Tibial artery (tissue), 4 donors: ENCODE data around the gene ZNG1B.
"Not testable (repeated sequence)": the region's sequence is repeated elsewhere in the genome, so short reads cannot be mapped to it uniquely, and the experiment has no call there.

Experiments used
- DNase-seq, 2 donors: peaks; one replicate each; pipeline ENCODE4 v3.0.0-alpha.2; 2019
- H3K27ac ChIP-seq, 2 donors: fragments of 200-600 bp; sonication (generic) in 1 of 2; 1 replicate in 1 of 2; 2 replicates in 1 of 2; pipeline ENCODE4 v1.5.1; 2018 to 2019; ENCODE audit warnings: mild to moderate bottlenecking in 1 of 2
- H3K27me3 ChIP-seq, 2 donors: fragments of 200-600 bp; sonication (generic) in 1 of 2; one replicate each; pipeline versions ENCODE4 v1.5.1 to v1.6.0; 2016 to 2019
- H3K36me3 ChIP-seq, 3 donors: fragments of 200-600 bp; sonication (generic) in 2 of 3; one replicate each; pipeline ENCODE4 v1.5.1; 2016 to 2019; ENCODE audit warnings: mild to moderate bottlenecking in 2 of 3
- H3K4me1 ChIP-seq, 4 donors: fragments of 200-600 bp; sonication (generic) in 2 of 4; 1 replicate in 3 of 4; 2 replicates in 1 of 4; pipeline ENCODE4 v1.5.1; 2016 to 2019
- H3K4me3 ChIP-seq, 2 donors: fragments of 200-600 bp; sonication (generic) in 1 of 2; 1 replicate in 1 of 2; 2 replicates in 1 of 2; pipeline ENCODE4 v1.5.1; 2018 to 2019; ENCODE audit warnings: mild to moderate bottlenecking in 2 of 2
- H3K9me3 ChIP-seq, 3 donors: fragments of 200-600 bp; sonication (generic) in 1 of 3; one replicate each; pipeline ENCODE4 v1.5.1; 2016 to 2019
- intact Hi-C: fragments of 100-400 bp; cut with DNase I; formaldehyde crosslinking; loops from one replicate; pipeline ENCODE4 v1.15.0; 2023; ENCODE audit warnings: low total_unique reads

The ZNG1B gene

GRCh38 chr2:113508187-113508586 lies 70.7 kb downstream of the ZNG1B start:
- peaks cover 0 to 29% of the 10 kb centered on the region in 2 donors for H3K27me3 ChIP-seq
- H3K9me3 ChIP-seq, H3K4me3 ChIP-seq, intact Hi-C loops, H3K36me3 ChIP-seq, H3K27ac ChIP-seq, DNase-seq, H3K4me1 ChIP-seq: not testable (repeated sequence)

DNA sequence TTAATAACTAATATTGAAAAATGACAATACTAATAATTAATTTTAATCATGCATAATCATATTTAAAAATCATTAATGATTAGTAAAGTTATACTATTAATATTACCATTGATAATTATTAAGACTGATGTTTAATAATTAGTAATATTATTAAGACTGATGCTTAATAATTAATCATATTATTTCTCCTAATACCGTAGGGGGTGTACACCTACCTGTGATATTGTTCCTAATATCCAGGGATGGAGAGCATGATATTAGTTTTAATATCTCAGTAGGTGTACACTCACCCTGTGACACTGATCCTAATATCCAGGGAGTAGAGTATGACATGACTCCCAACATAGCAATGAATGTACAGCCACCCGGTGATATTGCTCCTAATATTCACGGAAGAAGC lies 73.4 kb downstream of the ZNG1B start:
- peaks cover 0 to 13% of the 10 kb centered on the region in 2 donors for H3K27me3 ChIP-seq
- H3K4me1 ChIP-seq, DNase-seq, intact Hi-C loops, H3K36me3 ChIP-seq, H3K4me3 ChIP-seq, H3K9me3 ChIP-seq, H3K27ac ChIP-seq: not testable (repeated sequence)

- H3K27me3 ChIP-seq, result peaks cover 0 to 13% of the 10 kb centered on the region in 2 donors
- intact Hi-C loops, DNase-seq, H3K4me1 ChIP-seq, H3K36me3 ChIP-seq, H3K9me3 ChIP-seq, H3K27ac ChIP-seq, H3K4me3 ChIP-seq: not testable (repeated sequence)
Observed at GRCh38 chr2:113511859-113512258, 74.4 kb downstream of the ZNG1B start.

- H3K36me3 ChIP-seq, H3K27me3 ChIP-seq, H3K4me1 ChIP-seq, H3K4me3 ChIP-seq, intact Hi-C loops, H3K9me3 ChIP-seq, DNase-seq, H3K27ac ChIP-seq: not testable (repeated sequence)
Observed at GRCh38 chr2:113515457-113515856, 78.0 kb downstream of the ZNG1B start.

DNA sequence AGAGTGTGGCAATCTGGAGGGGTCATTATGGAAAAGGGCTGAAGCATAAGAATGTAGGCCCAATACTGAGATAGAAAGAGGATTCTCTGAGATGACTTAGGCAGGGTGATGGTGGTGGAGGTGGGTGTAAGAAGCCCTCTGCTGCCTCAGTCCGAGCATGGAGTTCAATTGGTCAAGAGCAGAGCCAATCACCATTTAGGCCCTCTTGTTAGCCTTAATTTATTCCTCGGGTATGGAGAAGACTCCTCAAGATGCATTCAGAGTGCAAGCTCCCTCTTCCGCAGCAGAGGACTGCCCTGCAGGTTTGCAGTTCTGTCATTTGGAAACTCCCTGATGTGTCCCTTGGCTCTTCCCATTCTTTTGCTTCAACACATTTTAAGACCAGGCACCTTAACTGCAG lies 78.5 kb downstream of the ZNG1B start:
- H3K4me3 ChIP-seq, intact Hi-C loops, H3K4me1 ChIP-seq, H3K27me3 ChIP-seq, H3K27ac ChIP-seq, DNase-seq, H3K9me3 ChIP-seq, H3K36me3 ChIP-seq: not testable (repeated sequence)

GRCh38 chr2:113517025-113517424 lies 79.5 kb downstream of the ZNG1B start:
- DNase-seq, H3K4me3 ChIP-seq, H3K27me3 ChIP-seq, H3K9me3 ChIP-seq, H3K36me3 ChIP-seq, intact Hi-C loops, H3K4me1 ChIP-seq, H3K27ac ChIP-seq: not testable (repeated sequence)

DNA sequence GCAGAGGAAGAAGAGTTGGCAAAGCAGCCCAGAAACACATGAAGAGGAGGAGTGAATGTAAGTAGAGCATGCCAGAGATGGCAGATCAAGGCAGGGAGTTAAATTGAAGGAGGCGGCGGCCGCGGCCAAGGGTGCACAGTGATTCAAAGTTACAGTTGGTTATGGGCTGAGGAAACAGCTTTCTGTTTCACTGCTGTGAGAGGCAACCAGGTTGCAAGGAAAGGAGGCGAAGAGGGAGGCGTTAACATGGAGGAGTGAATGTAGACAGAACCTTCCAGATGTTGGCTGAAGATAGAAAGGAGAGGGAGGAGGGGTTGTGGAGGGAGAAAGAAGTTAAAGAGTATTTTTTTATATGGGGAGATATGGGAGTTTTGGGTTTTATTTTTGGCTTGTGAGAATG lies 83.3 kb downstream of the ZNG1B start:
- H3K4me3 ChIP-seq, H3K27me3 ChIP-seq, H3K36me3 ChIP-seq, H3K4me1 ChIP-seq, intact Hi-C loops, H3K27ac ChIP-seq, DNase-seq, H3K9me3 ChIP-seq: not testable (repeated sequence)

DNA sequence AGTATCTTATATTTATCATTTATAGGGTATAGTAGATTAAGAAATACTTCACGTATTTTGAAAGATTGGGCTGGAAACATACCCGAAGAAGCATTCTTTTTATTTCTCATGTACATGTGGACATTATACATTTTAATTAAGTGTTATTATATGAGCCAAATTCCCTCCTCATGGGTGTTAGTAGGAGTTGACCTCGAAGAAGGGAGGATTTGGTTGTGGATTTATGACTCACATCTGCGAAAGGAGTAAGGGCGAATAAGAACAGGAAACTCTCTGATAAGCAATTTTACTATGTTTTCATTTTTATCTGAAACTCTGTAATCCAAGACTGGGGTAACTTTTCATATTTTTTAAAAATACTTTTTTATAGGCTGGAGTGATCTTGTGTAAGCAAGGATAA lies 84.0 kb downstream of the ZNG1B start:
- H3K4me1 ChIP-seq, H3K4me3 ChIP-seq, H3K36me3 ChIP-seq, H3K27me3 ChIP-seq, H3K9me3 ChIP-seq, H3K27ac ChIP-seq, DNase-seq, intact Hi-C loops: not testable (repeated sequence)

DNA sequence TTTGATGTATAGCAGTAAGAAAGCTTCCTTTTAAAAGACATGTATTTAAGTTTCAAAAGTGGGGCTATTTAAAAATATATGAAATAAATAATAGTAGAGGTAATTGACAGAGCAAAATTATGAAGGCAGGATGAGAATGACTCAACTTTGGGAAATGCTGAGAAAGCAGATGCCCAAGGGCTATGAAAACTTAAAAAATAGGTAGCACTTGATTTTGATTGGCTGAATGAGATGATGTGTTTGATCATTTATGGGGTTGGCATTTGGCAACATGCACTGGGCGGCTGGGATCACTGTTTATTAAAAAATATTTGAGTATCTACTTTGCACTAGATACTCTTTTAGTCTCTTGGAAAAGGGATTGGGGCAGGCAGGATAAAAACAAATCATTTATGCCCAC lies 87.5 kb downstream of the ZNG1B start:
- H3K36me3 ChIP-seq, H3K9me3 ChIP-seq, intact Hi-C loops: not testable (repeated sequence)

DNA sequence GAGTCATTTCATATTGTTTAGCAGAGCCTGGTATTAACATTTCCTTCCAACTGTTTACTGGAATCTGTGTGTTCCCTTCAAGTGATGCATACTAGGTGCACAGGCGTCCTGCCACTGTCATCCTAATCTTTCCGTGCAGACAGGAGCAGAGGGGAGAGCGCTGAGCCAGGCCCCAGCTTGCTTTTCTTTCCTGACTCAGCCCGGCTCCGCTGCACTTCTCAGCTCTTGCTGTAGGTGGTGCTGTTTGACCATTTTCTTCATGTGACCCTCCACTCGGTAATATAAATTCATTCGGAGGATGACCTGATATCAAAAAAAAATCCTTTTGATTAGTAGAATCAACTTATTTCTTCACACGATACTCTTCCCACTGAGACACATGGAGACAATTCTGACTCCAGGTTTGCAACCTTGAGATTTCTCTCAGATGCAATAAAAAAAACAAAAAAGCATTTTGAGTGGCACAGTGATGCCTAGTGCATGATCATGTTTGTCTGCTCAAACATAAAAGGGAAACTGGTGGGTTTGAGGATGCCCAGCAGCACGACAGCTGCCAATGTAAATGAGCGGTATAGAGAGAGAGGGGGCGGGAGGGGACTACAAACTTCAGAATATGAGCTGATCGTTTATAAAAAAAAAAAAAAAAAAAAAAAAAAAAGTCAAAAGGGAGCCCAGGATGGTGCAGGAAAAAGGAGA lies 90.0 kb downstream of the ZNG1B start:
- not testable (repeated sequence) for H3K4me3 ChIP-seq, H3K4me1 ChIP-seq

More for the DNA sequence above, 87.5 kb downstream of the ZNG1B start:
- H3K4me3 ChIP-seq, H3K27ac ChIP-seq, H3K27me3 ChIP-seq, H3K4me1 ChIP-seq, DNase-seq: not testable (repeated sequence)

DNA sequence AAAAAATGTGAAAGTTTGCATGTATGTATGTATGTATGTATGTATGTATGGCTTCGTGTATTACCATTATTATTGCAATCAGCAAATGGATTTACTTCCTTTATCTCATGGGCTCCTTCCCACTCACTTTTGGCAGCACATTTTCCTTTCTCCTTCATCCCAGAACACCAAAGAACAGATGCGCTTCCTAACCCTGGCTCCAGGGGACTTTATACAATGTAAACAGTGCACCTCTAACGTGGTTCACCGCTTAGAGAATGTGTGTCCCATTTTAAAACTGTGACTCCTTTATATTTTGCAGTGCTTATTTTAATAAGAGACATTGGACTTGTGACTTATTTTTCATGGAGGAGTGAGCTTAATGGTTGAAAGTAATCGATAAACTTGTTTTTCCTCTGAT lies 90.6 kb downstream of the ZNG1B start:
- H3K27ac ChIP-seq, H3K4me3 ChIP-seq, H3K4me1 ChIP-seq, intact Hi-C loops, H3K36me3 ChIP-seq, DNase-seq, H3K9me3 ChIP-seq, H3K27me3 ChIP-seq: not testable (repeated sequence)

More for the DNA sequence above, 90.0 kb downstream of the ZNG1B start:
- H3K9me3 ChIP-seq, H3K27ac ChIP-seq, intact Hi-C loops, H3K27me3 ChIP-seq, H3K36me3 ChIP-seq, DNase-seq: not testable (repeated sequence)

DNA sequence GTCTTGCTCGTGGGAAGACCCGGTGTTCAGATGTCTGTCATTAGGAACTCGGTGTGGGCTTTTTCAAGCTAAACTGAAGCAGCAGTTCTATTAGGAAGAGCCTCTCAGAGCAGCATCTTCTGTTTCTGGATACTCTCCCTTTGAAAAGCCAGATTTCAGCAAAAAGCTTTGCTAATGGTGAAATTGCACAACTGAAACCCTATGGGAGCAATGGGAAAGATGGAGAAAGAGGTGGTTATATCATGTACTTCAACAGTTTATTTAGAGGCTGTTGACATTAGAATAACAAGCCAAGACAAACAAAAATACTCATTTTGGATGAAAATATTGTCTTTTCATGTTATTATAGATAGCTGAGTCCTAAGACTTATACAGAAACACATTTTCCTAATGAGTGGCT lies 91.4 kb downstream of the ZNG1B start:
- H3K27me3 ChIP-seq, DNase-seq, H3K9me3 ChIP-seq, intact Hi-C loops, H3K27ac ChIP-seq, H3K4me3 ChIP-seq, H3K4me1 ChIP-seq, H3K36me3 ChIP-seq: not testable (repeated sequence)

DNA sequence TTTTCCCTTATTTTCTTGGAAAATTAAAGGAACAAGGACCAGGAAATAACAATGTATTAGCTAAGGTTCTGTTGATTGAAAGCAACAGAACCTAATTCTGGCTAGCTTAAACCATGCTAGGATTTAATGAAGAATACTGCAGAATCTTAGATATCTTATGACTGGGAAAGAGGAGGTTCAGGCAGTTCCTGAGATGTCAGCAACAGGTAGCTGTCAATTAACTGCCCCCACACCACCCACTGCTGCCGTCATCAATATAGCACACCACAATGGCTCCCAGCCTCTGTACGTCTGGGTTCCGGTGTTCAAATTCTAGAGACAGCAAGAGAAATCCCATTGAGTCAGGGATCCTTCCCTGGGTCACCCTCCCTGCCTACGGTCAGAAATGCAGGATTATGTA lies 95.5 kb downstream of the ZNG1B start:
- intact Hi-C loops, DNase-seq, H3K36me3 ChIP-seq, H3K27me3 ChIP-seq, H3K9me3 ChIP-seq, H3K4me1 ChIP-seq, H3K4me3 ChIP-seq, H3K27ac ChIP-seq: not testable (repeated sequence)

DNA sequence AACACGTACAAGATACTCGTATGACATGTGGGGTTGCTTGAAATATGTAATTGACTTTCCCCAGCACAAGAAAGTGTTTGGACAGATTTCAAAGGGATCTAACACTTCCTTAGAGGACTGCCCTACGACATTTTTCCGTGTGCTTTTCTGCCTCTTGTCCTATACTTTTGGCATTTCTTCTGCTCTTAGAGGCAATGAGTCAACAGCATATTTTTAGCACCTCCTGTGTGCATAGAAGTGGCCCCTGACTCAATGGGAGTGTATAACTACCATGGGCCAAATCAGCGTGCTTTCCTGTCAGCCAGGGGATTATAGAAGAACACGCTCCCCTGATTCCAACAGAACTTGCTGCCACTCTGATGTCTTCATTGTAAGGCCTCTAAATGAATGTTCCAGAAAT lies 99.1 kb downstream of the ZNG1B start:
- intact Hi-C loops, H3K4me1 ChIP-seq, H3K4me3 ChIP-seq, H3K9me3 ChIP-seq, H3K27ac ChIP-seq, H3K36me3 ChIP-seq, H3K27me3 ChIP-seq, DNase-seq: not testable (repeated sequence)

DNA sequence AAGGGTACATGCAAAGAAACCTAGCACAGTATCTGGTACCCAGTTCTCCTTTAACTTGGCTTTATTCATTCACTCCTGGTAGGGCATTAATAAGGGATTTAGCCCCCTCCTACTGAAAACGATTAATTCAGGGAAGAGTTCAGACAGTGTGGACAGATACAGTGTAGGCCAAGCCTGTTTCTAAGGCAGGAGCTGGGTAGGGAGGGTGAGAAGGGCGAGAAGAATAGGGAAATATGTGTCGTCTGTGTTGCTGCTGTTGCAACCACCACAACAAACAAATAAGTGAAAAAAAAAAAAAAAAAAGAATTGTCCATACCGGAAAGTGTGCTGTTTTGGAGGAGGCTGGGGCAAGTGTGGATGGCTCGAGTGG lies 103.3 kb downstream of the ZNG1B start:
- H3K4me1 ChIP-seq, H3K9me3 ChIP-seq, H3K27me3 ChIP-seq, DNase-seq, H3K27ac ChIP-seq, H3K4me3 ChIP-seq, intact Hi-C loops, H3K36me3 ChIP-seq: not testable (repeated sequence)
